ENCODE measurements around the gene CEP164. TPM values are rescaled to one million over a fixed set of nuclear protein-coding genes. Genes with fewer than 3 reads are reported as not detected.

Gene CEP164
- total and polyA plus RNA-seq, 2 of the 8 experiments (the other 6 are each of a cell fraction or from before 2014, with no cell fraction given), result 8.4 to 20.8 TPM

- Histone ChIP-seq H3K56ac (replicated peaks; ENCODE audit: insufficient read length, low read depth, low read length) (no peak overlapping the region), H3K9ac (replicated peaks in 1 of 4; ENCODE audit: extremely low read depth in 1 of 4, low read depth in 3 of 4, low read length in 3 of 4) (no peak overlapping the region), H3K9me3 (ENCODE audit: insufficient read depth in 2 of 2, low read depth in 1 of 2, low read length in 1 of 2) (no peaks in the 10 kb centered on the region), H3K4ac (replicated peaks; ENCODE audit: insufficient read length, low read depth, low read length) (no peak overlapping the region), H3K27ac (ENCODE audit: low read depth, low read length) (no peak overlapping the region), H2BK15ac (ENCODE audit: low read length) (no peak overlapping the region), H3K23me2 (ENCODE audit: low read depth, low read length) (peaks cover 3% of the 10 kb centered on the region; the same call in 1 of the 2 replicates), H3K14ac (ENCODE audit: insufficient read length) (no peak overlapping the region), H4K5ac (ENCODE audit: insufficient read length, low read depth, low read length) (no peak overlapping the region), H3K27me3 (replicated peaks in 1 of 4; ENCODE audit: control insufficient read depth in 3 of 4, extremely low read depth in 1 of 4, insufficient read depth in 3 of 4, low read length in 3 of 4) (peaks cover 0 to 3% (median 0%) of the 10 kb centered on the region in 4 experiments; a peak in 2 of 7 replicates), H3K79me1 (ENCODE audit: low read depth, low read length) (no peaks in the 10 kb centered on the region), H3K18ac (ENCODE audit: extremely low read depth, low read length) (no peak overlapping the region), H2BK20ac (ENCODE audit: low read length) (no peak overlapping the region), H2AFZ (ENCODE audit: low read length) (no peak overlapping the region), H3K23ac (ENCODE audit: insufficient read length) (no peak overlapping the region), H3K4me1 (replicated peaks in 1 of 4; ENCODE audit: control insufficient read depth in 3 of 4, insufficient read depth in 4 of 4, low read length in 3 of 4) (peaks cover 0 to 9% (median 6%) of the 10 kb centered on the region in 4 experiments; a peak in 5 of 7 replicates), H3K4me2 (ENCODE audit: insufficient read depth in 1 of 2, low read depth in 2 of 2, low read length in 2 of 2) (no peak overlapping the region), H3K36me3 (ENCODE audit: control insufficient read depth in 2 of 4, insufficient read depth in 4 of 4, low read length in 3 of 4) (no peaks in the 10 kb centered on the region), H3K79me2 (ENCODE audit: control insufficient read depth in 1 of 2, insufficient read depth in 2 of 2, low read length in 2 of 2) (no peaks in the 10 kb centered on the region; a peak in 1 of 4 replicates), H2BK12ac (ENCODE audit: low read depth, low read length) (no peak overlapping the region), H4K91ac (replicated peaks; ENCODE audit: insufficient read length, low read length) (no peak overlapping the region), H4K20me1 (replicated peaks in 1 of 2; ENCODE audit: control insufficient read depth in 1 of 2, insufficient read depth in 2 of 2, low read length in 2 of 2) (peaks cover 0 to 5% of the 10 kb centered on the region in 2 experiments), H2BK5ac (ENCODE audit: low read depth, low read length) (no peak overlapping the region), H2AK5ac (ENCODE audit: low read depth, low read length) (no peak overlapping the region), H3K4me3 (ENCODE audit: extremely low read depth in 1 of 4, insufficient read depth in 2 of 4, low read depth in 3 of 4, low read length in 4 of 4) (no peak overlapping the region), H4K8ac (ENCODE audit: extremely low read depth, insufficient read depth, low read length) (no peak overlapping the region), H2BK120ac (replicated peaks; ENCODE audit: low read depth, low read length) (no peak overlapping the region)
- no peak for DNase-seq (ENCODE audit: low read depth in 1 of 2, low spot score in 2 of 2)
- no peak for FAIRE-seq
- POLR2A ChIA-PET (ENCODE audit: partially characterized antibody), result no interaction called here
- CTCF ChIA-PET (ENCODE audit: partially characterized antibody), result interaction anchor here (1.3 to 6.5 kb wide), 7 partner anchors 14 to 379 kb away, joined by 3 to 75 read pairs (median 5); no protein-coding TSS in a partner anchor
- WGBS, 2 experiments (ENCODE audit: extremely low coverage in 1 of 2, insufficient coverage in 1 of 2, insufficient read length in 1 of 2, insufficient replicate concordance in 2 of 2, low coverage in 1 of 2, low lambda C conversion rate in 2 of 2, missing lambda C conversion rate in 1 of 2), result 86% methylated on average over 8 of the region's 8 CpGs; no CpG with 5 or more reads in 1 of the 2 experiments
- TF ChIP-seq BRCA1 (IDR thresholded peaks at IDR 0.05; ENCODE audit: low read depth, low read length) (no peak), SRF (IDR thresholded peaks at IDR 0.05; ENCODE audit: low read depth, low read length) (no peak), ATF2 (IDR thresholded peaks at IDR 0.05; ENCODE audit: low read length) (no peak), NRF1 (IDR thresholded peaks at IDR 0.05; ENCODE audit: low read depth, low read length) (no peak), FOSL1 (IDR thresholded peaks at IDR 0.05; ENCODE audit: insufficient read depth, low read depth, low read length) (no peak), CHD1 (IDR thresholded peaks at IDR 0.05; ENCODE audit: low read depth, low read length) (no peak), ASH2L (IDR thresholded peaks at IDR 0.05; ENCODE audit: low read length) (no peak), BCL11A (IDR thresholded peaks at IDR 0.05; ENCODE audit: low read depth in 2 of 2, low read length in 2 of 2) (no peak), CREB1 (IDR thresholded peaks at IDR 0.05) (no peak), SAP30 (IDR thresholded peaks at IDR 0.05; ENCODE audit: insufficient read depth, insufficient replicate concordance, low read length) (no peak), SIX5 (IDR thresholded peaks at IDR 0.05; ENCODE audit: low read depth, low read length) (no peak), SIRT6 (IDR thresholded peaks at IDR 0.05; ENCODE audit: low read length) (no peak), RBBP5 (IDR thresholded peaks at IDR 0.05; ENCODE audit: borderline replicate concordance, low read depth, low read length) (no peak), SP2 (IDR thresholded peaks at IDR 0.05; ENCODE audit: low read length) (no peak)
Observed at GRCh38 chr11:117440258-117440657, 112.6 kb downstream of the CEP164 start.
